ENCODE results near the gene LRRTM4.
A peak's percentile ranks its signal among the peaks of the same experiment; 100 is the strongest.
"Not testable (repeated sequence)": the region's sequence is repeated elsewhere in the genome, so short reads cannot be mapped to it uniquely, and the experiment has no call there.

Gene LRRTM4

DNA sequence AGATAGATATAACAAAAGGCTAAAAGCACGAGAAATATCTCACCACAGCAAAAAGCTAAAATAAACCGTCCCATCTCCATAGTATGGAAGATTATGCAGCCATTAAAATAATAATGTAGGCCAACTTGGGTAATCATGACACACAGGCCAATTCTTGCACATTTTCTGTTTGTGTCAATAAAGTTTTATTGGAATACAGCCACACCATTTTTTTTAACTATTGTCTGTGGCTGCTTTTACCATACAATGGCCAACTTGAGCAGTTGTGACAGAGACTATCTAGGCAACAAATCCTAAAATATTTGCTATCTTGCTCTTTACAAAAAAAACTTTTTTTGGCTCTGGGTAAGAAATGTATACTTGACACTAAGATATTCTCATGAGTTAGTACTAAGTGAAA lies 212.5 kb downstream of the LRRTM4 start:
- DNase-seq: no peak

DNA sequence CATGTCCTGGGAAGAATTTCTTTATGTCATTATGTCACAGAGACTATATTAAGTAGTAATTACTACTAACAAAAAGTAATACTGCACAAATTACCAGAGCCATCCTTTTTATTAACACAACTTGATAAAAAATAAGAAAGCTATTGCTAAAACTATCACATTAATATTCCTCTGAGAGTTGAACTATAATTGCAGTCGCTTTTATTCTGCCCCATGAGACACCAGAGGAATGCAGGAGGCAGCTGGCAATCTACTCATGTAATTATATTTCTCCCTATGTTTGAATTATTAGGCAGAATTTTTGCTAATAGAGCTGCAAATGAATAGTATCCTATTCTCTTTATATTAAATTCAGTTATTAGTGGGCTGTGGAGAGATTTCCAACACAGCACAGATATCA lies 220.7 kb downstream of the LRRTM4 start:
- DNase-seq: no peak

GRCh38 chr2:77296791-77297190 lies 225.4 kb downstream of the LRRTM4 start:
- DNase-seq: no peak

DNA sequence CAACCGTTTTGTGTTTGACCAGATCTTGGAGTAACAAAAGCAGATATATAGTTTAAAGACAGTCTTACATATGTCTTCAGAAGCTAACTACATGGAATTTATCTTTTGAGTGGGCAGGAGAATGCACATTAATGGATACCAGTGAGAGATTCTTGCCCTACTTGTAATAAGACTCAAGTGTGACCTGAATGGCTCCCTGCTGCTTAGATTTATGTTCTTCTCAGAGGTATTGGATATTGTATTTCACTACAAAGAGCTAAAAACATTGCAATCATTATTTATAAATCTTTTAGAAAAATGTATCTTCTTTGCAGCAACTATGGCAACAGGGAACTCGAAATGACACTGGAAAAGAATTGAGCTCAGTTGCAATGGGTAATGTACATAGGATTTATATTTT lies 227.7 kb downstream of the LRRTM4 start:
- no peak for DNase-seq

- no peak for DNase-seq
Observed at GRCh38 chr2:77284353-77284752, 237.8 kb downstream of the LRRTM4 start.

GRCh38 chr2:77271262-77271661 lies 250.9 kb downstream of the LRRTM4 start:
- no peak for DNase-seq

- no peak for DNase-seq
Observed at GRCh38 chr2:77270433-77270832, 251.7 kb downstream of the LRRTM4 start.

DNA sequence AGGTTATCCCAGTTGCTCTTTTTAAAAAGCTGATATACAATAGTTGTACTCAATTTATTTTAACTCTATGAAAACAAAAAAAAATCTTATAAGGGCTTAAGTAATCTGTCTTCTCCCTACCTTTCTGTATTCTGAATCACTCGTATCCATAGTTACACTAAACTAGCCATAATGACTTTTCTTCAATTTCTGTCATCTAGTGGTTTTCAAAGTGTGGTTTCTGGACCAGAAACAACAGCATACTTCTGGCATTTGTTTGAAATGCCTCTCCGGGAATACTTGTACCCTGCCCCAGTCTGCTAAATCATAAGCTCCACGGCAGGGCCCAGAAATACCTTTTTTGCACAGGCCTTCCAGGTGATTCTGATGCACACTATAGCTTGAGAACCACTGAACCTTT lies 253.6 kb downstream of the LRRTM4 start:
- no peak for DNase-seq

- no peak for DNase-seq
Observed at GRCh38 chr2:77232909-77233425, 289.2 kb downstream of the LRRTM4 start.

DNA sequence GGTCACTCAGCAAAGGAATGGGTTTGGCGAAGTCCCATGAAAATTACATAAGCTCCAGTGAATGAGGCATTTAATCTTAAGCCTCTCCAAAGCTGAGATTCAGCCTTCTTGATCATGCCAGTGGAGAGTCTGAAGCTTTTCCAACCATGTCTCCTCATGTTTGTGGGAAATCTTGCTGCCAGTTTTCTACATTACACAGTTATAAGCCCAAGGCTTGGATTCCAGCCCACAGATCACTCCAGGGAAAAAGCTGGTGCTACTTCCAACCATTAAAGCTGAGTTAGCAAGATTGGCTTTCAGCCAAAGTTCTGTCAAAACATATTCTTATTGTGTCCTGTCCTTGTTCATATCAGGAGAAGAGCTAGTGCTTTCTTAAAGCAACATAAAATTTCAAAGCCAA lies 293.8 kb downstream of the LRRTM4 start:
- peak; percentile 9 for DNase-seq

GRCh38 chr2:77210725-77211124 lies 311.5 kb downstream of the LRRTM4 start:
- DNase-seq: no peak

GRCh38 chr2:77207331-77207730 lies 314.8 kb downstream of the LRRTM4 start:
- no peak for DNase-seq

DNA sequence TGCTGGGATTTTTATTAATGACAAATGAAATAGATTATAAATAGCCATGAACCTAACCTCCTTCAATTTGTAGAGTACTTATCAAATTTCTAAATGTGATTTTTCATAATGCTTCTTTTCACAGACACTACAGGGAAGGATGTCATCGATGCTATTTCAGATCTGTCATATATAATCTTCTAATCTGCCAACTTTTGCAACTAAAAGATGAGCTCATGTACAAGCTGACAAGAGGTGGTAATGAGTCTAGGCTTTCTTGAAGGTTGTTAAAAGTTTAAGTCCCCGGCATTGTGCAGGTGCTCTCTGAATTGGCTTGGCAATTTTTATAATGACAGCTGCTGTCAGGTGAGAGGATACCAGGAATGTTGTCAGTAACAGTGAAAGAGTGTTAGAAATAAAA lies 320.4 kb downstream of the LRRTM4 start:
- no peak for DNase-seq

- DNase-seq: no peak
Observed at GRCh38 chr2:77199411-77199810, 322.8 kb downstream of the LRRTM4 start.

DNA sequence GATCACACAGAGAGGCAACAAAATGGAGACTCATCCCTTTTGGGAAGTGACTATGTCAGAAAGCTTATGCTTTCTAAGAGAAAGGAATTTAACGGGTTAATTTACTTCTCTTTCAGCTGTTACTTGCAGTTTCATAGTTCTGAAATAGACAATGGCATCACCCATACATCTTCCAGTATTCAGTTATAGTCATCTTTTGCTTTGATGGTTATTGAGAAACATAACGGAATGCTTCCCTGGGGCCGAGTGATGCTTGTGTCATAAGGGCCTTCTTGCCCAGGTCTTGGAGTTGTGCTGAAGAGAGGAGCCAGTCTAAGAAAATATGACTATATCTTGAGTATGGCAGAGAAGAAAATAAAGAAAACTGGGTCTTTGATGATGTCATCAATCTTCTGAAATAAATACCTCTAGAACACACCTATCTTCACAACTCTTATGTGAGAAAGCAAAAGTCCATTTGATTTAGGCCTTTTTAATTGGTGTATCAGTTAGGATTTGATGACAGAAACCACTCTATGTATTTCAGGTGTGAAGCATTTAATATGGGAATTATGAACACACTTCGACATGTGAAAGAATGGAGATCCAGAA lies 328.2 kb downstream of the LRRTM4 start:
- DNase-seq: no peak

- DNase-seq: no peak
Observed at GRCh38 chr2:77192811-77193289, 329.3 kb downstream of the LRRTM4 start.

- no peak for DNase-seq
Observed at GRCh38 chr2:77191665-77192064, 330.5 kb downstream of the LRRTM4 start.

DNA sequence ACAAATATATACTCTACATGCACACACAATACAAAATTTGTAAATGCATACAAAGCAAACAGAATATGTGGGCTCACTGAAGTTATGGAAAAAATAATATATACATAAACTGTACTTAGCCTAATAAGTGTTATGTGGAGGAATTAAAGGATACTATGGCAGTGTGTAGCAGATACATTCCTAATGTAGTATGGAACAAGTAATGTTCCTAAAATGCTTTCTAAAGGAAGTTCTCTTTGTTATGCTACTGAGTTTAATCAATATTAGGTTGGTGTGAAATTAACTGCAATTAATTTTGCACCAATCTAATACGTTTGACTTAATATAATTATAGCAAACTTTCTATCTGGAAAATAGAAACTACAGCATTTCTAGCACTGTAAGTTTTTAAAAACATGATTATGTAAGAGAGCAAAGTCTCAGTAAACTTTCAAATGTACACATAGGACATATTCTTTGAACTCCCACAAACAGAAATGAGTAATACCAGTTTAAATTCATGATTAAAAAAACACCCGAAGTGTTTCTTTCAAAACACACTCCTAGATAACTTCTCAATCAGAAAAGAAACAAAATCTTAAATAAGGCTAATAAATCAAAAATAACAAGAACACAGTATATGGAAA lies 331.3 kb downstream of the LRRTM4 start:
- no peak for DNase-seq

GRCh38 chr2:77185052-77185451 lies 337.1 kb downstream of the LRRTM4 start:
- no peak for DNase-seq

GRCh38 chr2:77179297-77179696 lies 342.9 kb downstream of the LRRTM4 start:
- no peak for DNase-seq

- not testable (repeated sequence) for DNase-seq
Observed at GRCh38 chr2:77175266-77175780, 346.9 kb downstream of the LRRTM4 start.

DNA sequence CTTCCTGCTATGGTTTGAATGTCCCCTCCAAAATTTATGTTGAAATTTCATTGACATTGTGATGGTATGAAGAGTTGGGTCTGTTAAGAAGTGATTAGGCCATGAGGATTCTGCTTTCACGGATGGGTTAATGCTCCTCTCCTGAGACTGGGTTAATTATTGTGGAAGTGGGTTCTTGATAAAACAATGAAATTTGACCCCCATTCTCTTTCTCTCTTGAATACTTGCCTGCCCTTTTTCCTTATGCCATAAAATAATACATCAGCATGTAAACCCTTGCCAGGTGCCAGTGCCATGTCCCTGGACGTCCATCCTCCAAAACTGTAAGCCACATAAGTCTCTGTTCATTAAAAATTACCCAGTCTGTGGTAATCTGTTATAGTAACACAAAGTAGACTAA lies 352.8 kb downstream of the LRRTM4 start:
- no peak for DNase-seq

DNA sequence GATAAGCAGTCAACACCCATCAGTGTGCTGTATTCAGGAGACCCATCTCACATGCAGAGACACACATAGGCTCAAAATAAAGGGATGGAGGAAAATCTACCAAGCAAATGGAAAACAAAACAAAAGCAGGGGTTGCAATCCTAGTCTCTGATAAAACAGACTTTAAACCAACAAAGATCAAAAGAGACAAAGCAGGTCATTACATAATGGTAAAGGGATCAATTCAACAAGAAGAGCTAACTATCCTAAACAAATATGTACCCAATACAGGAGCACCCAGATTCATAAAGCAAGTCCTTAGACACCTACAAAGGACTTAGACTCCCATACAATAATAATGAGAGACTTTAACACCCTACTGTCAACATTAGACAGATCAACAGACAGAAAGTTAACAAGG lies 358.2 kb downstream of the LRRTM4 start:
- not testable (repeated sequence) for DNase-seq

- no peak for DNase-seq
Observed at GRCh38 chr2:77161009-77161408, 361.2 kb downstream of the LRRTM4 start.

- no peak for DNase-seq
Observed at GRCh38 chr2:77156599-77156998, 365.6 kb downstream of the LRRTM4 start.
